Measurements from ENCODE around the gene ZNF521.

ZNF521 gene

DNA sequence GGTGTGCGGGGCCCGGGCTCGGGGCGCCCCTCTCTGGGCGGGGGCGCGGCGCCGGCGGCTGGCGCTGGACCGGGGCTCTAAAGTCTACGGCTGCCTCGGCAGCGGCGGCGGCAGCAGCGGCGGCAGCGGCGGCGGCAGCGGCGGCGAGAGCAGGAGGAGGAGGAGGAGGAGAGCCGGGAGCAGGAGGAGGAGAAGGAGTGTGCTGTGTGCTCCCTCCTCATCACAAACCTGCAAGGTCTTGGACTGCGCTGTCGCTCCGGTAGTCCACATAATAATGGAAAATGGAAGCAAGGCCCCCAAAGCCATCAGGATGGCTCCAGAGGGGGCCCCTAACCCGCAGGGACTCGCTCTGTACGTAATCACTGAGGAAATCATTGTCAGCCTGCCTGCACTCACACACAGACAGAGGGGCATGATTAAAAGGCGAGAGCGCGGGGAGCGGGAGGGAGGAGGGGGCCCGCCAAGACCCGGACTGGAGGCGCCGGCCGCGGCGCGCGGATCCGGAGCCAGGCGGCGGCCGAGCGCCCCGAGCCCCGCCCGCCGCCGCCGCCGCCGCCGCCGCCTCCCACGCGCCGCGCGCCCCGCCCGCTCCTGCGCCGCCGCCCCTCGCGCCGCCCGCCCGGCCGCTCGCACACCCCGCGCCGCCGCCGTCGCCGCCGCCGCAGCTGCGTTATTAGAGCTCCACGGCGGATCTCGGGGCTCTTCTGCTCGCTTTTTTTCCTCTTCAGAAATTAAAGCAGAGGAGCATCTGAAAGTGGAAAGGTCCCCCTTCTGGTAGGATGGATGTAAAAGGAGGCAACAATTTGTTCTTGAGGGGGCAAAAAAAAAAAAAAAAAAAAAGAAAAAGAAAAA, at the start of gene ZNF521:
ZNF521 (minus strand) TSS at position 390 of the 852 bp plus-strand sequence. CDS start 1,220 bp downstream, outside the sequence.
- H3K4me3 ChIP-seq (ENCODE audit: low read depth, low read length), result peak within 1 kb of the TSS; percentile 83
- H3K9ac ChIP-seq (ENCODE audit: low read depth, low read length), result no peak within 1 kb of the TSS
- H3K27me3 ChIP-seq (ENCODE audit: control insufficient read depth, insufficient read depth, low read length), result peaks cover 47% of the 10 kb centered on the region
- no peaks in the 10 kb centered on the region for H3K9me3 ChIP-seq (ENCODE audit: control insufficient read depth, insufficient read depth, low read length)
- H3K36me3 ChIP-seq (ENCODE audit: control insufficient read depth, insufficient read depth, low read length), result no peaks in the 10 kb centered on the region
- no peaks in the 10 kb centered on the region for H3K4me1 ChIP-seq (ENCODE audit: control insufficient read depth, insufficient read depth, low read length)

GRCh38 chr18:25399554-25399953, 47.6 kb upstream of the ZNF521 start:
- H3K4me1 ChIP-seq (ENCODE audit: control insufficient read depth, insufficient read depth, low read length), result no peaks in the 10 kb centered on the region
- no peaks in the 10 kb centered on the region for H3K27me3 ChIP-seq (ENCODE audit: control insufficient read depth, insufficient read depth, low read length)
- no peak overlapping the region for H3K4me3 ChIP-seq (ENCODE audit: low read depth, low read length)
- H3K9ac ChIP-seq (ENCODE audit: low read depth, low read length), result no peak overlapping the region
- no peaks in the 10 kb centered on the region for H3K36me3 ChIP-seq (ENCODE audit: control insufficient read depth, insufficient read depth, low read length)
- H3K9me3 ChIP-seq (ENCODE audit: control insufficient read depth, insufficient read depth, low read length), result no peaks in the 10 kb centered on the region

GRCh38 chr18:25392192-25392591, 40.2 kb upstream of the ZNF521 start:
- H3K27me3 ChIP-seq (ENCODE audit: control insufficient read depth, insufficient read depth, low read length), result no peaks in the 10 kb centered on the region
- H3K36me3 ChIP-seq (ENCODE audit: control insufficient read depth, insufficient read depth, low read length), result no peaks in the 10 kb centered on the region
- H3K4me1 ChIP-seq (ENCODE audit: control insufficient read depth, insufficient read depth, low read length), result no peaks in the 10 kb centered on the region
- no peak overlapping the region for H3K9ac ChIP-seq (ENCODE audit: low read depth, low read length)
- no peaks in the 10 kb centered on the region for H3K9me3 ChIP-seq (ENCODE audit: control insufficient read depth, insufficient read depth, low read length)
- no peak overlapping the region for H3K4me3 ChIP-seq (ENCODE audit: low read depth, low read length)

DNA sequence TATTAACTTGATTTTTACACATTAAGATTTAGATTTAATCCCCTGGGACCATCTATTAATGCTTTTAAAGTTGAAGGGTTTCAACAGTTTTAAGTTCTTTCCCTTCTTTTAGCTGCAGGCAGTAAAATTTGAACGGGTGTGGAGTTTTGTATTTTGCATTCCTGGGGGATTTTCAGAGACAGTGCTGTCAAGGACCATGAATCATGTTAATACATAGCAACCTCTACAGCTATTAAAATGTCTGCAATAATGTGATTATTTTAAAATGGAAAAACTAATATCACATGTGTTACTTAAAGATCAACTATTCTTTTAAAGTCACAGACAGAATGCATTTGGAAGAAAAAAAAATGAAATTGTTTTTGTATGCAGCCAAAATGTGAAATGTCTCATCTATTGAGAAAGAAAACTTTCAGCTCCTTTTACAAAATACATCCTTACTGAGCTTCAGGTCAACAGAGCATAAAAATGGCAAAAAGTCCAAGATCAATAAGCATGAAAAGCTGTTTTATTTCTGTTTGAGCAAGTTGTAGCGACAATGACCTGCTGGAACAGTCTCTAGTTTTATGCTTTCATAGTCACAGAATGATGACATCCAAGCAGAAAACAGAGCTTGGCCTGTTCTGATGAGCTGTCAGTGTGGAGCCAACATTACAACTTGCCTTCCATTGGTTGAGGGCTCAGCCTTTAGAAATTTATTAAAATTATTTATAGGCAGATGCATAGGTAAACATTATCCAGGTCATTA, 21.6 kb upstream of the ZNF521 start:
- Histone ChIP-seq H3K4me1 (ENCODE audit: control insufficient read depth, insufficient read depth, low read length) (no peaks in the 10 kb centered on the region), H3K27me3 (ENCODE audit: control insufficient read depth, insufficient read depth, low read length) (no peaks in the 10 kb centered on the region), H3K4me3 (ENCODE audit: low read depth, low read length) (no peak overlapping the region), H3K9ac (ENCODE audit: low read depth, low read length) (no peak overlapping the region), H3K9me3 (ENCODE audit: control insufficient read depth, insufficient read depth, low read length) (no peaks in the 10 kb centered on the region), H3K36me3 (ENCODE audit: control insufficient read depth, insufficient read depth, low read length) (no peaks in the 10 kb centered on the region)

- no peak overlapping the region for H3K9ac ChIP-seq (ENCODE audit: low read depth, low read length)
- no peaks in the 10 kb centered on the region for H3K27me3 ChIP-seq (ENCODE audit: control insufficient read depth, insufficient read depth, low read length)
- no peaks in the 10 kb centered on the region for H3K4me1 ChIP-seq (ENCODE audit: control insufficient read depth, insufficient read depth, low read length)
- no peaks in the 10 kb centered on the region for H3K9me3 ChIP-seq (ENCODE audit: control insufficient read depth, insufficient read depth, low read length)
- no peaks in the 10 kb centered on the region for H3K36me3 ChIP-seq (ENCODE audit: control insufficient read depth, insufficient read depth, low read length)
- H3K4me3 ChIP-seq (ENCODE audit: low read depth, low read length), result no peak overlapping the region
Observed at GRCh38 chr18:25370391-25370790, 18.4 kb upstream of the ZNF521 start.

- no peaks in the 10 kb centered on the region for H3K36me3 ChIP-seq (ENCODE audit: control insufficient read depth, insufficient read depth, low read length)
- H3K4me3 ChIP-seq (ENCODE audit: low read depth, low read length), result no peak overlapping the region
- H3K9me3 ChIP-seq (ENCODE audit: control insufficient read depth, insufficient read depth, low read length), result no peaks in the 10 kb centered on the region
- H3K9ac ChIP-seq (ENCODE audit: low read depth, low read length), result no peak overlapping the region
- H3K27me3 ChIP-seq (ENCODE audit: control insufficient read depth, insufficient read depth, low read length), result no peaks in the 10 kb centered on the region
- no peaks in the 10 kb centered on the region for H3K4me1 ChIP-seq (ENCODE audit: control insufficient read depth, insufficient read depth, low read length)
Observed at GRCh38 chr18:25365242-25365641, 13.3 kb upstream of the ZNF521 start.

- Histone ChIP-seq H3K4me1 (ENCODE audit: control insufficient read depth, insufficient read depth, low read length) (no peaks in the 10 kb centered on the region), H3K4me3 (ENCODE audit: low read depth, low read length) (no peak overlapping the region), H3K36me3 (ENCODE audit: control insufficient read depth, insufficient read depth, low read length) (no peaks in the 10 kb centered on the region), H3K9ac (ENCODE audit: low read depth, low read length) (no peak overlapping the region), H3K9me3 (ENCODE audit: control insufficient read depth, insufficient read depth, low read length) (no peaks in the 10 kb centered on the region), H3K27me3 (ENCODE audit: control insufficient read depth, insufficient read depth, low read length) (no peaks in the 10 kb centered on the region)
Observed at GRCh38 chr18:25364732-25365131, 12.8 kb upstream of the ZNF521 start.

DNA sequence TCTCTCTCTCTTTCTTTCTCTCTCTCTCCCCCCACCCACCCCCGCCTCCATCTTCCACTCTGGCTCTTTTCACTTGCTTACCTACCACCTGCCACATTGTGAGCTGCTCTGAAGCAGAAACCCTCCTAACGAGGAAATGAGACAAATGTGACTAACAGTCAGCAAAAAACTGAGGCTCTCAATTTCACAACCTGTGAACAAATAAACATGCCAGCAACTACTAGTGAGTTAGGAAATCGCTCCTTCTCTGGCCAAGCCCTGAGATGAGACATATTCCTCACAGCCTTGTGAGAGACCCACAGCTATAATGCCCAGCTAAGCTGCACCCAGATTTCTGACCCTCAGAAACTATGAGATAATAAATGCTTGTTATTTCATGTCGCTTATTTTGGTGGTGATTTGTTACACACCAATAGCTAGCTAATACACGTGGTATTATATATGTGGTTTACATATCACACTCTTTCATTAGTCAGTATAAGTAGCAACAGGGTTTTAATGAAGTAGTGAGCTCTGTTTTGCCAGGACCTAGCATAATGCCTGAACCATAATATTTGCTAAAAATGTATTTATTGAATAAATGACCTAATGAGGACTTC, 8.4 kb upstream of the ZNF521 start:
- H3K9ac ChIP-seq (ENCODE audit: low read depth, low read length), result no peak overlapping the region

GRCh38 chr18:25353080-25353479, 1.1 kb upstream of the ZNF521 start:
- peaks cover 36% of the 10 kb centered on the region for H3K27me3 ChIP-seq (ENCODE audit: control insufficient read depth, insufficient read depth, low read length)
- H3K36me3 ChIP-seq (ENCODE audit: control insufficient read depth, insufficient read depth, low read length), result no peaks in the 10 kb centered on the region
- no peak overlapping the region for H3K9ac ChIP-seq (ENCODE audit: low read depth, low read length)
- no peak overlapping the region for H3K4me3 ChIP-seq (ENCODE audit: low read depth, low read length)
- no peaks in the 10 kb centered on the region for H3K4me1 ChIP-seq (ENCODE audit: control insufficient read depth, insufficient read depth, low read length)
- H3K9me3 ChIP-seq (ENCODE audit: control insufficient read depth, insufficient read depth, low read length), result no peaks in the 10 kb centered on the region

More for the DNA sequence above, 8.4 kb upstream of the ZNF521 start:
- H3K27me3 ChIP-seq (ENCODE audit: control insufficient read depth, insufficient read depth, low read length), result no peaks in the 10 kb centered on the region
- no peaks in the 10 kb centered on the region for H3K4me1 ChIP-seq (ENCODE audit: control insufficient read depth, insufficient read depth, low read length)
- no peak overlapping the region for H3K4me3 ChIP-seq (ENCODE audit: low read depth, low read length)
- H3K36me3 ChIP-seq (ENCODE audit: control insufficient read depth, insufficient read depth, low read length), result no peaks in the 10 kb centered on the region
- no peaks in the 10 kb centered on the region for H3K9me3 ChIP-seq (ENCODE audit: control insufficient read depth, insufficient read depth, low read length)

GRCh38 chr18:25352629-25353005, 651 bp upstream of the ZNF521 start:
- H3K36me3 ChIP-seq (ENCODE audit: control insufficient read depth, insufficient read depth, low read length), result no peaks in the 10 kb centered on the region
- H3K4me3 ChIP-seq (ENCODE audit: low read depth, low read length), result peak overlapping the region; percentile 49
- H3K9me3 ChIP-seq (ENCODE audit: control insufficient read depth, insufficient read depth, low read length), result no peaks in the 10 kb centered on the region
- peaks cover 41% of the 10 kb centered on the region for H3K27me3 ChIP-seq (ENCODE audit: control insufficient read depth, insufficient read depth, low read length)
- no peaks in the 10 kb centered on the region for H3K4me1 ChIP-seq (ENCODE audit: control insufficient read depth, insufficient read depth, low read length)
- H3K9ac ChIP-seq (ENCODE audit: low read depth, low read length), result no peak overlapping the region

GRCh38 chr18:25351280-25351775, 638 bp downstream of the ZNF521 start:
- Histone ChIP-seq H3K27me3 (ENCODE audit: control insufficient read depth, insufficient read depth, low read length) (peaks cover 54% of the 10 kb centered on the region), H3K9ac (ENCODE audit: low read depth, low read length) (no peak overlapping the region), H3K36me3 (ENCODE audit: control insufficient read depth, insufficient read depth, low read length) (no peaks in the 10 kb centered on the region), H3K4me3 (ENCODE audit: low read depth, low read length) (peak overlapping the region; percentile 83), H3K9me3 (ENCODE audit: control insufficient read depth, insufficient read depth, low read length) (no peaks in the 10 kb centered on the region), H3K4me1 (ENCODE audit: control insufficient read depth, insufficient read depth, low read length) (no peaks in the 10 kb centered on the region)
